D721Med (cell line): ENCODE data around the gene SULT1C4.
A peak's percentile ranks its signal among the peaks of the same experiment; 100 is the strongest.

Source experiments
- DNase-seq: peaks from one replicate; pipeline ENCODE4 v3.0.0; 2011; ENCODE audit warnings: low spot score; ENCODE audit not compliant: insufficient read length
- FAIRE-seq: peaks from 2 replicates; lab custom pipeline; 2011; peaks lifted over from hg19 to GRCh38; lab: Jason Lieb, UNC
- TF ChIP-seq, protein P1 (sequence below): IDR thresholded peaks from 2 replicates; pipeline ENCODE4 v1.5.1; 2012; ENCODE audit warnings: mild to moderate bottlenecking, control low read depth; ENCODE audit not compliant: insufficient read depth; ENCODE audit errors: missing control alignments

SULT1C4 gene

DNA sequence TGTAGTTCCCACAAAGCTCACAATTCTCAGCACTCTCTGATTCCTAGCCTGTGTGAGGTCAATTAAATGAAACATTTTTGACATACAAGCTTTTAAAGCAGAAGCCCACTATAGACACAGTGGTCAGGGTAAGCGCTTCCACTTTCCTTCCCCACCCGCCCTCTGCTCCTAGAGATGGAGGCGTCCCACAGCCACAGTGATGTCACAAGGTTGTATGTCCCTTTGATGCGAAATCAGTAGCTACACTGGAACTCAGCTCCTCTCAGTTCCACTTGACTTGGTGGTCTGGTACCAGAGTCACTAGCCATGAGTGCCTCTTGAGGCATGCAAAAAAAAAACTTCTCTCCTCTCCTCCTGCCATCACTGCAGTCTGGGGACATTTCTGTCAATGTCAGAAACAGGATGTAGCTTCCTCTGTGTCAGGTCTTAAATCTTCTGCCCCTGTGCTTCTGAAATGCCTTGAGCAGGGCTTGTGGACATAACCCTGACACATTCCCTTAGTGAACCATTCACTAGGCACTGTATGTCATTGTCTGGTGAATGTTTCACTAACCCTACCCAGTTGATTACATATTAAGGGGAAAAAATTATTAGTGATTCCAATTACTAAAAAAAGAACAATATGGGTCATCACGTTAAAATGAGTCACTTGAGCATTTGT, 7.8 kb downstream of the SULT1C4 start:
- TF ChIP-seq, protein P1, sequence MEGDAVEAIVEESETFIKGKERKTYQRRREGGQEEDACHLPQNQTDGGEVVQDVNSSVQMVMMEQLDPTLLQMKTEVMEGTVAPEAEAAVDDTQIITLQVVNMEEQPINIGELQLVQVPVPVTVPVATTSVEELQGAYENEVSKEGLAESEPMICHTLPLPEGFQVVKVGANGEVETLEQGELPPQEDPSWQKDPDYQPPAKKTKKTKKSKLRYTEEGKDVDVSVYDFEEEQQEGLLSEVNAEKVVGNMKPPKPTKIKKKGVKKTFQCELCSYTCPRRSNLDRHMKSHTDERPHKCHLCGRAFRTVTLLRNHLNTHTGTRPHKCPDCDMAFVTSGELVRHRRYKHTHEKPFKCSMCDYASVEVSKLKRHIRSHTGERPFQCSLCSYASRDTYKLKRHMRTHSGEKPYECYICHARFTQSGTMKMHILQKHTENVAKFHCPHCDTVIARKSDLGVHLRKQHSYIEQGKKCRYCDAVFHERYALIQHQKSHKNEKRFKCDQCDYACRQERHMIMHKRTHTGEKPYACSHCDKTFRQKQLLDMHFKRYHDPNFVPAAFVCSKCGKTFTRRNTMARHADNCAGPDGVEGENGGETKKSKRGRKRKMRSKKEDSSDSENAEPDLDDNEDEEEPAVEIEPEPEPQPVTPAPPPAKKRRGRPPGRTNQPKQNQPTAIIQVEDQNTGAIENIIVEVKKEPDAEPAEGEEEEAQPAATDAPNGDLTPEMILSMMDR: no peak

DNA sequence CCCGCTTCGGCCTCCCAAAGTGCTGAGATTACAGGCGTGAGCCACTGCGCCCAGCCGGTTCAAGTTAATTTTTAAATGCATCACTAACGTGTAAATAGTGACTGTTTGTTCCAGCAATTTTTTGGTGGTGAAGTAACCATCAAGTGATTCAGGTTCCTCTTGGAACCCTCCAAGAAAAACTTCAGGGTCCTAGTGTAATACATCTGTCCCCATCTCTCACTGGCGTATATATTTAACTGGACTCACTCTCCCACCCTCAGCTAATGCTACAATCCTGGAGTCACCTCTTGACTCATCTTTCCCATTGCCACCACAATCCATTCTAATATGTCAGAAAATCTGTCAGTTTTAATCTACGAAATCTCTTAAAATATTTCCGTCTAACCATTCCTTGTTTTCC, 10.3 kb downstream of the SULT1C4 start:
- TF ChIP-seq, protein P1: no peak
- no peak for DNase-seq
- FAIRE-seq: no peak

More for the DNA sequence above, 7.8 kb downstream of the SULT1C4 start:
- FAIRE-seq (no peak), DNase-seq (no peak)

DNA sequence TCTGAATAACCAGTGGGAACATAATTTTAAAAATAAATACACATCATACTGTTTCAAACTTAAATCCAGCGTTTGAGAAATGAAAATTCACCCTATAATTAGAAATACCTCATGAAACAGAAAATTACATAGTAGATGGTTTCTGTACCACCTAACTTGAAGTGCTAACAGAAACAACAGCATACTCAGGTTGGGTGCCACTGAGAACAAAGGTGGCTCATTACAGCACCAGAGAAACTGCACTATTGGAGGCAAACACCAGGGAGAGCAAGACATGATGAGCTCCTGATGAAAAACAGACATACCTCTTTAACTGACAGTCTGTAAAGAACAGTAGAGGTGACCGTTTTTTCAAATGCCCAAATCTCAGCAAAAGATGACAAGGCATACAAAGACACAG, 12.6 kb downstream of the SULT1C4 start:
- TF ChIP-seq, protein P1: no peak
- DNase-seq (no peak), FAIRE-seq (no peak)

DNA sequence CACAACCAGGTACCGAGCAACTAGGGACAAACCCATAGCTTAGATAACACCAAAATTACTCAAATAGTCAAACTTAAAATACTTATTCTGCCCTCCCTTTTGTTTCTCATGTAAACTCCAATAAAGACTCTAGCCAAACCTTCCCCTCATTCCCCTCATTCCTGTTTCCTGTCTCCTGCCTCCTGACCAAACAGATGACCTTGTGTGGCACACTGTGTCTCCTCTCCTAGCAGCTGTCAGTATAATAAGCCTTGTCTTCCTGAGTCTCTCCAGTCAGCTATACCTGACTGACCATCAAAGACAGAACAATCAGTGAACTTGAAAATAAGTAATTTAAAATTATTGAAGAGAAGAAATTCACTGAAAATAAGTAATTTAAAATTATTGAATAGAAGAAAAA, 14.3 kb downstream of the SULT1C4 start:
- TF ChIP-seq, protein P1: no peak
- no peak for DNase-seq
- FAIRE-seq: no peak

DNA sequence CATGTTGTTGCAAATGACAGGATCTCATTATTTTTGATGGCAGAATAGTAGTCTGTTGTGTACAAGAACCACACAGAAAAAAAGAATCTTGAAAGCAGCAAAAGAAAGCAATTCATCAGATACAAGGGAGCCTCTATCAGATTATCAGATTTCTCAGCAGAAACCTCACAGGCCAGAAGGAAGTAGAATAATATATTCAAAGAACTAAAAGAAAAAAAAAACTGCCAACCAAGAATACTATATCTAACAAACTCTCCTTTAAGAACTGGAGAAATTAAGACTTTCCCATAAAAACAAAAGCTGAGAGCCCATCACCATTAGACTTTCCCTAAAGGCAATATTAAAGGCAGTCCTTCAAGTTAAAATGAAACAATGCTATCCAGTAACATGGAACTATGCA, 15.4 kb downstream of the SULT1C4 start:
- no peak for FAIRE-seq
- TF ChIP-seq, protein P1: no peak
- DNase-seq: no peak

DNA sequence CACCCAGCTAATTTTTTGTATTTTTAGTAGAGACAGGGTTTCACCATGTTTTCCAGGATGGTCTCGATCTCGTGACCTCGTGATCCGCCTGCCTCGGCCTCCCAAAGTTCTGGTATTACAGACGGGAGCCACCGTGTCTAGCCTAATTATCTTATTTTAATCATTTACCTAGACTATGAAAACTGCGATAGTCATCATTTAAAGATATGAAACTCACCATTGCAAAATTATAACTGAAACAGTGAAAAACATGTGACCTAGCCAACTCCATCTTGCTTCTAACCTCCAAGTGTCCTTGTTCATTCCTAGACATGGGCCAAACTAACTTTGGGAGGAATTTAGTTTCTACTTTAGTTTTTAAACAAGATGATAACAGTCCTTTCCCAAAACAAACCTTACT, 17.4 kb downstream of the SULT1C4 start:
- DNase-seq (no peak), FAIRE-seq (no peak)
- TF ChIP-seq, protein P1: no peak

DNA sequence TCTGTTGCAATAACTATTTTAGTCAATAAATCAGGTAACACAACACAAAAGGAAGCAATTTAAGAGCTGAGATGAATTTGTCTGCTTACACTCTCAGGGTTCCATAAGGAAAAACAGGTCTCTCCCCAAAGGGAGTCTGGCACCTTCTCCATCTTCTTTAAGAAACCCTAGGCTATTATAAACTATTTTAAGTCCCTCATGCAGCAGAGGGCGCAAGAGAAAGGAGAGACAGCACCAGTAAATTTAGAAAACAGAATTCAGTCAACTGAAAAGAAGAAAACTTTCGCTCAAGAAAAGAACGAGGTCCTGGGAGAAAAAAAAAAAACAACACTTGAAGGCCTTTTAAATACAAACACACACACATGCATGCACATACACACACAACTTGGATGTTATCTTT, 19.1 kb downstream of the SULT1C4 start:
- FAIRE-seq (no peak), DNase-seq (no peak)
- TF ChIP-seq, protein P1: peak; percentile 40
